Measurements from ENCODE around the gene GNA14. TPM values are rescaled to one million over a fixed set of nuclear protein-coding genes. Genes with fewer than 3 reads are reported as not detected.

The GNA14 gene
- total and polyA plus RNA-seq, 2 experiments from 2014 or later = 0.21 to 0.36 TPM

- no peak overlapping the region for H3K27ac ChIP-seq
- no peak for DNase-seq (ENCODE audit: low read depth in 1 of 2, low spot score in 1 of 2)
- H3K4me3 ChIP-seq = no peak overlapping the region
Observed at GRCh38 chr9:77604316-77604715, 43.8 kb downstream of the GNA14 start.

GRCh38 chr9:77602852-77603251 lies 45.3 kb downstream of the GNA14 start:
- Histone ChIP-seq H3K4me1 (ENCODE audit: low read depth) (no peaks in the 10 kb centered on the region), H3K27ac (no peak overlapping the region), H3K9me3 (ENCODE audit: low read depth) (no peaks in the 10 kb centered on the region), H3K4me3 (no peak overlapping the region), H3K36me3 (no peaks in the 10 kb centered on the region), H3K27me3 (no peaks in the 10 kb centered on the region)
- TF ChIP-seq CTCF (IDR thresholded peaks at IDR 0.05; ENCODE audit: low read depth, low read length) = no peak
- DNase-seq (ENCODE audit: low read depth in 1 of 2, low spot score in 1 of 2) = no peak

More at GRCh38 chr9:77604316-77604715, 43.8 kb downstream of the GNA14 start:
- Histone ChIP-seq H3K9me3 (ENCODE audit: low read depth) (no peaks in the 10 kb centered on the region), H3K27me3 (no peaks in the 10 kb centered on the region), H3K36me3 (no peaks in the 10 kb centered on the region), H3K4me1 (ENCODE audit: low read depth) (no peaks in the 10 kb centered on the region)
- TF ChIP-seq CTCF (IDR thresholded peaks at IDR 0.05; ENCODE audit: low read depth, low read length) = no peak

- Histone ChIP-seq H3K27me3 (no peaks in the 10 kb centered on the region), H3K9me3 (ENCODE audit: low read depth) (no peaks in the 10 kb centered on the region), H3K36me3 (no peaks in the 10 kb centered on the region), H3K27ac (no peak overlapping the region), H3K4me1 (ENCODE audit: low read depth) (peaks cover 3% of the 10 kb centered on the region), H3K4me3 (no peak overlapping the region)
- TF ChIP-seq CTCF (IDR thresholded peaks at IDR 0.05; ENCODE audit: low read depth, low read length) = no peak
- DNase-seq (ENCODE audit: low read depth in 1 of 2, low spot score in 1 of 2) = no peak
Observed at GRCh38 chr9:77601476-77602099, 46.5 kb downstream of the GNA14 start.

- no peak overlapping the region for H3K27ac ChIP-seq
- H3K4me3 ChIP-seq = no peak overlapping the region
- no peak for DNase-seq (ENCODE audit: low read depth in 1 of 2, low spot score in 1 of 2)
- no peak for TF ChIP-seq CTCF (IDR thresholded peaks at IDR 0.05; ENCODE audit: low read depth, low read length)
- peaks cover 10% of the 10 kb centered on the region for H3K4me1 ChIP-seq (ENCODE audit: low read depth)
- H3K27me3 ChIP-seq = no peaks in the 10 kb centered on the region
- H3K9me3 ChIP-seq (ENCODE audit: low read depth) = no peaks in the 10 kb centered on the region
- H3K36me3 ChIP-seq = no peaks in the 10 kb centered on the region
Observed at GRCh38 chr9:77600810-77601209, 47.3 kb downstream of the GNA14 start.

GRCh38 chr9:77599492-77599891 lies 48.6 kb downstream of the GNA14 start:
- Histone ChIP-seq H3K9me3 (ENCODE audit: low read depth) (no peaks in the 10 kb centered on the region), H3K27ac (no peak overlapping the region), H3K4me3 (no peak overlapping the region), H3K36me3 (no peaks in the 10 kb centered on the region), H3K4me1 (ENCODE audit: low read depth) (peaks cover 12% of the 10 kb centered on the region), H3K27me3 (no peaks in the 10 kb centered on the region)
- no peak for DNase-seq (ENCODE audit: low read depth in 1 of 2, low spot score in 1 of 2)
- TF ChIP-seq CTCF (IDR thresholded peaks at IDR 0.05; ENCODE audit: low read depth, low read length) = no peak
